ENCODE results near the gene CAMTA1. TPM values are rescaled to one million over a fixed set of nuclear protein-coding genes. Genes with fewer than 3 reads are reported as not detected.

Gene CAMTA1
- total RNA-seq, 2 experiments from 2014 or later: 43.9 to 73.3 TPM

DNA sequence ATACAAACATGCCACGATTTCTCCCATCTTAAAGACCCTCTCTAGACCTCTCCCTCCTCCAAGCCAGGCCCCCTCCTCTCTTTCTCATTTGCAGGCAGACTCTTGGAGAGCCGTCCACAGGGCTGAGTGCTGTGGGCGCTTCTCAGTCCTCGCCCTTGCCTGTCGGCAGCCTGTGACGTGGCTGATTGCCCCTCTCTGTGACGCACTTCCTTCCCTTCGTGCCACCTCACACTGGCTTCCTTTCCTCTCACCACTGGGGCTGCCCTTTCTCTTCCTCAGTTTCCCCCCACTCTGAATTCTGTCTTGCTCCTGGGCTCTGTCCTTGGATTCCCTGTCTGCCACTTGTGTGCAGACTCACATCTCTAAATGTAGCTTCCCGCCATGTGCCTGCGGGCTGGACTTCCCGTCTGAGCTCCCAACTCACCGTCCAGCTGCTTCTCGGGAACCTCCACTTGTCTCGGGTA, 227.2 kb downstream of the CAMTA1 start:
- no TSS peak for BruUV-seq (replicated peaks)
- no peak overlapping the region for H3K27ac ChIP-seq (ENCODE audit: low read depth, low read length, poor library complexity, severe bottlenecking)
- no peak for TF ChIP-seq CTCF (conservative IDR thresholded peaks at IDR 0.05; ENCODE audit: low read length)
- TF ChIP-seq EZH2phosphoT487 (IDR thresholded peaks at IDR 0.05; ENCODE audit: borderline replicate concordance, low read depth, low read length): no peak
- no peaks in the 10 kb centered on the region for H3K9me2 ChIP-seq (ENCODE audit: insufficient read depth, low read length)
- ChIA-PET CTCF (ENCODE audit: unreplicated experiment) (no interaction called here), POLR2A (no interaction called here)
- no peak overlapping the region for H3K4me3 ChIP-seq (ENCODE audit: low read depth, low read length, poor library complexity, severe bottlenecking)
- no peak overlapping the region for H2AFZ ChIP-seq (ENCODE audit: low read length)
- H3K36me3 ChIP-seq (ENCODE audit: insufficient read depth, low read length): no peaks in the 10 kb centered on the region
- intact Hi-C loops (cut with micrococcal nuclease; ENCODE audit: unreplicated experiment): no loop called here
- no peaks in the 10 kb centered on the region for H3K4me1 ChIP-seq (ENCODE audit: insufficient read depth, low read length, poor library complexity, severe bottlenecking)
- no peaks in the 10 kb centered on the region for H3K79me2 ChIP-seq (ENCODE audit: insufficient read depth, low read depth, low read length)
- no peak overlapping the region for H3K4me2 ChIP-seq (ENCODE audit: low read length)
- no peaks in the 10 kb centered on the region for H4K20me1 ChIP-seq (ENCODE audit: insufficient read depth, low read length)
- H3K9me3 ChIP-seq (ENCODE audit: low read length): no peaks in the 10 kb centered on the region
- no peak for DNase-seq (ENCODE audit: low spot score)

- BruUV-seq (replicated peaks): no TSS peak
- no peak overlapping the region for H2AFZ ChIP-seq (ENCODE audit: low read length)
- H3K9me2 ChIP-seq (ENCODE audit: insufficient read depth, low read length): no peaks in the 10 kb centered on the region
- H3K9me3 ChIP-seq (ENCODE audit: low read length): no peaks in the 10 kb centered on the region
- ChIA-PET POLR2A (no interaction called here), CTCF (ENCODE audit: unreplicated experiment) (no interaction called here)
- H3K4me3 ChIP-seq (ENCODE audit: low read depth, low read length, poor library complexity, severe bottlenecking): no peak overlapping the region
- intact Hi-C loops (cut with micrococcal nuclease; ENCODE audit: unreplicated experiment): no loop called here
- H3K27ac ChIP-seq (ENCODE audit: low read depth, low read length, poor library complexity, severe bottlenecking): no peak overlapping the region
- no peak overlapping the region for H3K4me2 ChIP-seq (ENCODE audit: low read length)
- H3K79me2 ChIP-seq (ENCODE audit: insufficient read depth, low read depth, low read length): no peaks in the 10 kb centered on the region
- H3K36me3 ChIP-seq (ENCODE audit: insufficient read depth, low read length): no peaks in the 10 kb centered on the region
- no peaks in the 10 kb centered on the region for H3K4me1 ChIP-seq (ENCODE audit: insufficient read depth, low read length, poor library complexity, severe bottlenecking)
- TF ChIP-seq EZH2phosphoT487 (IDR thresholded peaks at IDR 0.05; ENCODE audit: borderline replicate concordance, low read depth, low read length) (no peak), CTCF (conservative IDR thresholded peaks at IDR 0.05; ENCODE audit: low read length) (no peak)
- H4K20me1 ChIP-seq (ENCODE audit: insufficient read depth, low read length): no peaks in the 10 kb centered on the region
- no peak for DNase-seq (ENCODE audit: low spot score)
Measured at GRCh38 chr1:7013833-7014639, 228.8 kb downstream of the CAMTA1 start.

GRCh38 chr1:7014640-7014930, 229.3 kb downstream of the CAMTA1 start:
- Histone ChIP-seq H3K27ac (ENCODE audit: low read depth, low read length, poor library complexity, severe bottlenecking) (no peak overlapping the region), H3K4me3 (ENCODE audit: low read depth, low read length, poor library complexity, severe bottlenecking) (no peak overlapping the region), H3K9me3 (ENCODE audit: low read length) (no peaks in the 10 kb centered on the region), H3K79me2 (ENCODE audit: insufficient read depth, low read depth, low read length) (no peaks in the 10 kb centered on the region), H3K4me1 (ENCODE audit: insufficient read depth, low read length, poor library complexity, severe bottlenecking) (no peaks in the 10 kb centered on the region), H3K4me2 (ENCODE audit: low read length) (no peak overlapping the region), H2AFZ (ENCODE audit: low read length) (no peak overlapping the region), H4K20me1 (ENCODE audit: insufficient read depth, low read length) (no peaks in the 10 kb centered on the region), H3K9me2 (ENCODE audit: insufficient read depth, low read length) (no peaks in the 10 kb centered on the region), H3K36me3 (ENCODE audit: insufficient read depth, low read length) (no peaks in the 10 kb centered on the region)
- POLR2A ChIA-PET: no interaction called here
- no TSS peak for BruUV-seq (replicated peaks)
- no peak for TF ChIP-seq CTCF (conservative IDR thresholded peaks at IDR 0.05; ENCODE audit: low read length)
- no peak for TF ChIP-seq EZH2phosphoT487 (IDR thresholded peaks at IDR 0.05; ENCODE audit: borderline replicate concordance, low read depth, low read length)
- no peak for DNase-seq (ENCODE audit: low spot score)
- CTCF ChIA-PET (ENCODE audit: unreplicated experiment): no interaction called here
- intact Hi-C loops (cut with micrococcal nuclease; ENCODE audit: unreplicated experiment): no loop called here
